Stimulated activated naive B cell treated with anti-CD40 and anti-IgM and Interleukin-4, amounts not matched to agents 10 μg/mL and 1 μg/mL and 100 μg/mL, for 72 hours (primary cell): ENCODE data around the gene C14orf39.

Experiments used
- ATAC-seq, 2 donors: fragments of 150-1000 bp; cut with Tn5 transposase; replicated peaks; 2 replicates each; pipeline ENCODE4 v1.10.0; 2021; ENCODE audit warnings: moderate library complexity in 1 of 2
- DNase-seq: peaks from one replicate; pipeline ENCODE4 v3.0.0; 2021
- H3K27ac Mint-ChIP-seq: one replicate; pipeline ENCODE4 v1.8.0; 2022; ENCODE audit warnings: mild to moderate bottlenecking, mixed read lengths
- H3K27me3 Mint-ChIP-seq, 2 donors: one replicate each; pipeline ENCODE4 v1.8.0; 2022; ENCODE audit warnings: mixed read lengths in 2 of 2
- H3K36me3 Mint-ChIP-seq, 2 donors: one replicate each; pipeline ENCODE4 v1.8.0; 2022; ENCODE audit warnings: mixed read lengths in 2 of 2, mild to moderate bottlenecking in 1 of 2
- H3K4me1 Mint-ChIP-seq, 2 donors: one replicate each; pipeline ENCODE4 v1.8.0; 2022; ENCODE audit warnings: mixed read lengths in 2 of 2, mild to moderate bottlenecking in 1 of 2
- H3K4me3 Mint-ChIP-seq, 2 donors: one replicate each; pipeline ENCODE4 v1.8.0; 2022; ENCODE audit warnings: mild to moderate bottlenecking in 2 of 2, mixed read lengths in 2 of 2, moderate library complexity in 1 of 2
- H3K9me3 Mint-ChIP-seq, 2 donors: one replicate each; pipeline ENCODE4 v1.8.0; 2022; ENCODE audit warnings: mixed read lengths in 2 of 2, mild to moderate bottlenecking in 1 of 2

The C14orf39 gene, protein sequence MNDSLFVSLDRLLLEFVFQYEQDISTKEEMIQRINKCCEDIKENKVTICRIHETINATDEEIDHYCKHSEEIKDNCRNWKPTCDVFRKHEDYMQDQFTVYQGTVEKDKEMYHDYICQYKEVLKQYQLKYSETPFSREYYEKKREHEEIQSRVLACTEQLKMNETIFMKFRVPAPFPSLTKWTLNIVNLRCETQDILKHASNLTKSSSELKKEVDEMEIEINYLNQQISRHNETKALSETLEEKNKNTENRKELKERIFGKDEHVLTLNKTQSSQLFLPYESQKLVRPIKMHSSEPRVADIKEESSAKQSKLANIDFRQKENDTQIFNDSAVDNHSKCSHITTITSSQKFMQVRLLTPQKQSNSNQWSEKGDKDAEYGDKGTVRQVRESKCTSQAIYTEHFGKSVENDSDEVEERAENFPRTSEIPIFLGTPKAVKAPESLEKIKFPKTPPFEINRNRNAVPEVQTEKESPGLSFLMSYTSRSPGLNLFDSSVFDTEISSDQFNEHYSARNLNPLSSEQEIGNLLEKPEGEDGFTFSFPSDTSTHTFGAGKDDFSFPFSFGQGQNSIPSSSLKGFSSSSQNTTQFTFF

GRCh38 chr14:60485598-60486251 lies at the start of gene C14orf39:
C14orf39 (minus strand) TSS chr14:60486063; CDS start chr14:60485078, 985 bp downstream.
- Mint-ChIP-seq H3K4me3 (peak within 1 kb of the TSS; percentile 11 to 59), H3K4me1 (peaks cover 4 to 5% of the 10 kb centered on the region in 2 donors)
- ATAC-seq = peak; percentile 49 to 59

DNA sequence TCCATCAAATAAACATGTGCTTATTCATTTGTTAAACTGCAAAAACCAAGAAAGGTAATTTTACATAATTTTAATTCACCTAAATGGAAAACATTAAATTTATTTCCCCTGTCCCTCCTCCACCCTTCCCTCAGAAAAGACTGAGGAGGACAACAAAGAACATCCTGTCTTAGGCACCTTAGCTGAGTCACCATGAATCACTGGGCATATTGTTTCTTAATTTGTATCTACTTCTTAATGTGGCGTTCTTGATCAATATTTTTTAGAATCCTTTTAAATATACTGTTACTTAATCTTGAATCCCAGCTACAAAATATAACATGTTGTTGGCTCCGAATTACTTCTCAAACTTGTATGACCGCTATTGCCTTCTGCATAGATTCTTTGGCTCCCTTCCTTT lies 46.6 kb upstream of the C14orf39 start:
- Mint-ChIP-seq H3K4me1 (no peaks in the 10 kb centered on the region), H3K9me3 (no peaks in the 10 kb centered on the region), H3K27ac (no peak overlapping the region), H3K27me3 (peaks cover 16 to 24% of the 10 kb centered on the region in 2 donors), H3K4me3 (no peak overlapping the region), H3K36me3 (no peaks in the 10 kb centered on the region)
- DNase-seq = no peak
- ATAC-seq = no peak

More at GRCh38 chr14:60485598-60486251, at the start of gene C14orf39:
- Mint-ChIP-seq H3K36me3 (no peaks in the 10 kb centered on the region), H3K27me3 (peaks cover 13 to 21% of the 10 kb centered on the region in 2 donors), H3K27ac (no peak within 1 kb of the TSS), H3K9me3 (peaks cover 0 to 1% of the 10 kb centered on the region in 2 donors)
- DNase-seq = no peak

DNA sequence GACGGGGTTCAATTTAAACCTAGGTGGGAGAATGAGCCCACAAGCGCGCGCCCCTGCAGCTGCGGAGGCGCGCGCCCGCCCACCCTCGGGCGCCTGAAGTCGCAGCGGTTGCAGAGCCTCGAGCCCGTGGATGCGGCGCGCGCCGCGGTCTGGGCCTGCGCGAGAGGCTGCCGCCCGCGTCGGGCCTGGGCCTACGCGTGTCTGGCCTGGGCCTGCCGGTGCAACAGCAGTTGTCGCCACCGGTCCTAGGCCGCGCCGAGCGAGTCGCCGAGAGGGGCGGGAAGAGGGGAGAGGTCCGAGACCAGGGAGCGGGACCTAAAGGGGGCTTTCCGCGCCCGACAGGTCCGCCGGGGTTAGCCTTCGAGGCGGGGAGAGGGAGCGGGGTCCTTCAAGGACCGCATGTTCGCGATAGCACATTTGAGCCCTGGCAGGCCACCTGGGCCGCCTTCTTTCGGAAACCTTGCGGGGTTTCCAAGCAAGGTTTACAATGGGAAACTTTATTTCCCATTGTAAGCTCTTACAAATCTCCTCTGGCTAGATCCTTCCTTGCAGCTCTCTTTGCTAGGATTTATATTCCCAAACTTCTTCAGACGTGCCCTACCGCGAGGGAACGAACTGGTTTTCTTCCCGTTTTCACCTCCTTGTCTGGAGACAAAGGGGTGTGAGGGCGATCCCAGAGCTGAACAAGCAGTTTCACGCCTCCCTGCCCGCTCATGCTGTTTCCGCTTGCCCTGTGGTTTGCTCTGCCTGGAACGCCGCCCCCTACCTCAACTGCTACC lies 29.8 kb upstream of the C14orf39 start:
- Mint-ChIP-seq H3K9me3 (peaks cover 0 to 2% of the 10 kb centered on the region in 2 donors), H3K27me3 (peaks cover 43 to 69% of the 10 kb centered on the region in 2 donors), H3K4me1 (peaks cover 9 to 23% of the 10 kb centered on the region in 2 donors), H3K36me3 (peaks cover 0 to 4% of the 10 kb centered on the region in 2 donors), H3K4me3 (peak overlapping the region; percentile 14 to 42), H3K27ac (peak overlapping the region; percentile 76)
- ATAC-seq = no peak
- no peak for DNase-seq

GRCh38 chr14:60514741-60515491 lies 29.1 kb upstream of the C14orf39 start:
- Mint-ChIP-seq H3K9me3 (peaks cover 0 to 2% of the 10 kb centered on the region in 2 donors), H3K27me3 (peaks cover 44 to 69% of the 10 kb centered on the region in 2 donors), H3K4me1 (peaks cover 13 to 29% of the 10 kb centered on the region in 2 donors), H3K36me3 (peaks cover 0 to 4% of the 10 kb centered on the region in 2 donors), H3K4me3 (peak overlapping the region; percentile 62 to 64), H3K27ac (peak overlapping the region; percentile 56)
- ATAC-seq (no peak), DNase-seq (no peak)

DNA sequence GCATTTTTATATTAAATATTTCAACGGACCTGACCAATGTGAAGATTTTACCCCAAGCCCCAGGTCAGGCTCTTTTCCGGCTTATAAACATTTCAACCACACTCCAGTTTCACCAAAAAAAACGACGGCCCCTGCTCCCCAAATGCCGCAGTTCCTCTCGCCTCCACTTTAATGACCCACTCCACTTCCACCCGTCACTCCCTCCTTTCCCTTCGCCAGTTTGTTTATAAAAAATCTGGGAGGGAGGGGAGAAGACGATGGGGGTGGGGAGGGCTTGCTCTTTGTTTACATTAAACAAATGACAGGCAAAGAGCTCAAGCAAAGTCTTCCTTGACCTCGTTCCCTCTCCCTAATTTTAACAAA lies 28.5 kb upstream of the C14orf39 start:
- Mint-ChIP-seq H3K27me3 (peaks cover 49 to 72% of the 10 kb centered on the region in 2 donors), H3K4me1 (peaks cover 15 to 34% of the 10 kb centered on the region in 2 donors), H3K9me3 (peaks cover 0 to 2% of the 10 kb centered on the region in 2 donors), H3K27ac (peak overlapping the region; percentile 56), H3K4me3 (peak overlapping the region in 1 of 2 donors; percentile 64), H3K36me3 (peaks cover 0 to 4% of the 10 kb centered on the region in 2 donors)
- ATAC-seq = no peak
- DNase-seq = no peak

DNA sequence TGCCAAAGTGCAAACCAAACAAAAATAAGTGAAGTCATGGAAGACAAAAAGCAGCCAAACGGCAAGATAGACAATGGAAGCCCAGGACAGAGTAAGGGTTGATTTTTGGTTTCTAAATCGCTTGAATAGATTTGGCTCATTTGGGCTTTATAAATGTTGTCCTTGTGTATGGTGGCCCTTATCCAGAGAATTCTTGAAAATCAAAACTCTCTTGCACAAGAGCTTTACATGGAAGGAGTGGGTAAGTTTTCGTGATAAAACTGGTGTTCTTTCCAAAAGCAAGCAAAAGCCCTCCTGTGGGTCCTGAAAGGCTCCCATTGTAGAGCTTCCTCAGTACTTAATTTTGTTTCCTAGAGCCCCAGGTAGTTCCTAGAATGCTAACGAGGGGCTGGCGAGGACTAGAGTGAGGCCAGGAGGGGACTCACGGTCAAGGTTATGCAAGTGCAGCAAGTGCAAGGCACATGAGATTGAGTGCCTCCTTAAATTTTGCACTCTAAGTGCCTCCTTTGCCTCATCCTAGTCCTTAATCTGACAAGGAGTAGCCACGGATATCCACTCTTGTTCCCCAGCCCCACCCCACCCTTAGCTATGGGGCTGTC lies 27.2 kb upstream of the C14orf39 start:
- Mint-ChIP-seq H3K27me3 (peaks cover 50 to 81% of the 10 kb centered on the region in 2 donors), H3K4me3 (no peak overlapping the region), H3K36me3 (peaks cover 0 to 4% of the 10 kb centered on the region in 2 donors), H3K27ac (no peak overlapping the region), H3K4me1 (peaks cover 15 to 36% of the 10 kb centered on the region in 2 donors), H3K9me3 (peaks cover 0 to 2% of the 10 kb centered on the region in 2 donors)
- ATAC-seq (no peak), DNase-seq (no peak)

DNA sequence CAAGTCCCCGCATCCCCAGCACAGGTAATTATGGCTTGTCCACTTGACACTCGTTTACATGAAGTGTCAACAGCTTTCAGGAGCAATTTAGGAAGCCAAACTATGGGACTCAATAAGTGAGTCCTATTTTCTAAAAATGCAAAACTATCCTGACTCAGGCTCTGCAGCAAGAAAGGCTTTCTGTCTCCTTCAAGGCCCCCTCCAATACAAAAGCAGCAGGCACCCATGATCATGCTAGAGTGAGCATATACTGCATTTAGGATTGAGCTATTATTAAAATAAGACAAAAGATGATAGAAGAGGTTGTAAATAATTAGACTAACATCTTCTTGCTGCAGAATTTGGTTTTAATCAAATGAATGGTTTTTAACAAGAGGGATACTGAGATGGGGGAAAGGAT lies 26.3 kb upstream of the C14orf39 start:
- ATAC-seq (no peak), DNase-seq (no peak)
- H3K36me3 Mint-ChIP-seq = peaks cover 0 to 4% of the 10 kb centered on the region in 2 donors
- H3K9me3 Mint-ChIP-seq = peaks cover 0 to 2% of the 10 kb centered on the region in 2 donors
- H3K4me1 Mint-ChIP-seq = peaks cover 15 to 36% of the 10 kb centered on the region in 2 donors
- H3K27ac Mint-ChIP-seq = peak overlapping the region; percentile 31
- peaks cover 56 to 83% of the 10 kb centered on the region in 2 donors for H3K27me3 Mint-ChIP-seq
- H3K4me3 Mint-ChIP-seq = no peak overlapping the region

DNA sequence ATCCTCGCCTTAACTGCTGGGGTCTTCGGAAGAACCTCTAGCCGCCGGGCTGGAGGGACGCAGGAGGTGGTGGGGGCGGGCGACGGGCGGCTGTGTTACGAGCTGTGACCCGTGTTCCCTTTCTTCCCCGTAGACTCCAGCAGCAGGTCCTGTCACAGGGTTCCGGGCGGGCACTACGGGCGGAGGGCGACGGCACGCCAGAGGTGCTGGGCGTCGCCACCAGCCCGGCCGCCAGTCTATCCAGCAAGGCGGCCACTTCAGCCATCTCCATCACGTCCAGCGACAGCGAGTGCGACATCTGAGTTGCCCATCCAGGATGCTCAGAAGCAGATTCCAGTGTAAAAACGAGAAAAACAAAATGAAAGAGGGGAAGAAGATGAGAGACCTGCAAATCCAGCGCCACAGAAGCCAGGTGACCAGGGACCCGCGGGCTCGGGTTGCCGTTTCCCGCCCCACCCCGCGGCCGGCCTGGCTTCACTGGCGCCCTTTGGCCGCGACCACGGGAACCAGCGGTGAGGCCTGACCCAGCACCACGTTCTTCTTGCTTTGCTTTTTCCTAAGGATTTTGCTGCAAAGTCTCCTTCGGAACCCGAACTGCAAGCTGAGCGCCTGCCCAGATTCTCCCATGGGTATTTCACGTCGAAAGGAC lies 25.2 kb upstream of the C14orf39 start:
- H3K9me3 Mint-ChIP-seq = peaks cover 0 to under 1% of the 10 kb centered on the region in 2 donors
- peaks cover 0 to 2% of the 10 kb centered on the region in 2 donors for H3K36me3 Mint-ChIP-seq
- ATAC-seq (no peak), DNase-seq (no peak)
- H3K4me1 Mint-ChIP-seq = peaks cover 12 to 33% of the 10 kb centered on the region in 2 donors
- H3K27me3 Mint-ChIP-seq = peaks cover 57 to 83% of the 10 kb centered on the region in 2 donors
- peak overlapping the region; percentile 56 for H3K27ac Mint-ChIP-seq
- H3K4me3 Mint-ChIP-seq = peak overlapping the region; percentile 56 to 60

GRCh38 chr14:60510254-60510950 lies 24.5 kb upstream of the C14orf39 start:
- no peak for ATAC-seq
- Mint-ChIP-seq H3K27me3 (peaks cover 58 to 84% of the 10 kb centered on the region in 2 donors), H3K4me1 (peaks cover 9 to 29% of the 10 kb centered on the region in 2 donors), H3K36me3 (peaks cover 0 to 2% of the 10 kb centered on the region in 2 donors), H3K4me3 (peak overlapping the region; percentile 35 to 52), H3K27ac (peak overlapping the region; percentile 51), H3K9me3 (no peaks in the 10 kb centered on the region)
- DNase-seq = no peak

- H3K27me3 Mint-ChIP-seq = peaks cover 56 to 81% of the 10 kb centered on the region in 2 donors
Measured at GRCh38 chr14:60509438-60510253, 23.8 kb upstream of the C14orf39 start.

DNA sequence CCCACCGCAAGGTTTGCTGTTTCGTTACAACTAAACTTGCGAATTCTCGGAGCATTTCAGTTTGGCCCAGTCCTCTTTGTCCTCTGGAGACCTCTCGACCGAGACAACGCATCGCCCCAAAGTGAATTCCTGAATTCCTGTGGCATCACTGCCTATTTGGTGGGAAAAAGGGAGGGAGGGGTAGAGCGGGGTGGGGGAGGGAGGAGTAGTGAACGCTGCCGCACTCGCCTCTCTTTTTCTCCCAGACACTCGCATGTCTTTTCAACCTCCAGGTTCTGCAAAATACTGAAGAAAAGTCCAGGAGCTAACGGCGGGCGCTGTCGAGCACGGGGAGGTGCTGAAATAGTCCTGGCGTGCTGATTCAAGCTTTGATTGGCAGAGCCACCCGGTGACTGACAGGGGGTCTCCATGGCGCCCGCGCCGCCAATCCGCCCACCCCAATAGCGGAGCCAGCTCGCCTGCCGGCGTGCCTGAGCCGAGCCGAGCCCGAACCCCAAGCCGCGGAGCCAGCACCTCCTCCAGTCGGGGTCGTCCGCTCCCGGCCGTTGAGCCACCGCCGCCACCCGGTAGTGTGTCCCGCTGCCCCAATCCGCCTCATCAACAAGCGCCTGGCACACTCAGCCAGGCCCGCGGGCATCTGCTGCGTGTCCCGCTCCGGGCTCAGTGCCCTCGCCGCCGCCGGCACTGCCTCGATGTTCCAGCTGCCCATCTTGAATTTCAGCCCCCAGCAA lies 23.0 kb upstream of the C14orf39 start, which contains the start of gene SIX6:
SIX6 (plus strand) TSS at position 440 of the 731 bp plus-strand sequence; CDS start at position 693, 253 bp downstream.
- peaks cover 6 to 19% of the 10 kb centered on the region in 2 donors for H3K4me1 Mint-ChIP-seq
- no peak for DNase-seq
- no peaks in the 10 kb centered on the region for H3K9me3 Mint-ChIP-seq
- no peak for ATAC-seq
- H3K27me3 Mint-ChIP-seq = peaks cover 51 to 79% of the 10 kb centered on the region in 2 donors
- peak within 1 kb of the TSS; percentile 77 for H3K27ac Mint-ChIP-seq
- peak within 1 kb of the TSS; percentile 35 to 44 for H3K4me3 Mint-ChIP-seq
- H3K36me3 Mint-ChIP-seq = no peaks in the 10 kb centered on the region

More at GRCh38 chr14:60509438-60510253, 23.8 kb upstream of the C14orf39 start:
- ATAC-seq (no peak), DNase-seq (no peak)
- Mint-ChIP-seq H3K27ac (peak overlapping the region; percentile 76), H3K4me1 (peaks cover 7 to 24% of the 10 kb centered on the region in 2 donors), H3K36me3 (no peaks in the 10 kb centered on the region), H3K9me3 (no peaks in the 10 kb centered on the region), H3K4me3 (peak overlapping the region; percentile 35 to 44)
